Muscle of arm (tissue), 12 donors: ENCODE data around the gene CTNNBIP1. TPM values are rescaled to one million over a fixed set of nuclear protein-coding genes. Genes with fewer than 3 reads are reported as not detected.

ENCODE experiments used
- DNase-seq: peaks from one replicate; pipeline ENCODE4 v3.0.0-alpha.2; 2013
- polyA plus RNA-seq, 12 donors: library from polyadenylated mRNA; unstranded; fragments of 120-200 nt; gene quantifications; one replicate each; pipeline ENCODE4 v1.2.1, GENCODE V29; 2013; ENCODE audit not compliant: insufficient read length in 12 of 12

Gene CTNNBIP1
- polyA plus RNA-seq, 12 donors = 48.0 to 601 (median 60.2) TPM

DNA sequence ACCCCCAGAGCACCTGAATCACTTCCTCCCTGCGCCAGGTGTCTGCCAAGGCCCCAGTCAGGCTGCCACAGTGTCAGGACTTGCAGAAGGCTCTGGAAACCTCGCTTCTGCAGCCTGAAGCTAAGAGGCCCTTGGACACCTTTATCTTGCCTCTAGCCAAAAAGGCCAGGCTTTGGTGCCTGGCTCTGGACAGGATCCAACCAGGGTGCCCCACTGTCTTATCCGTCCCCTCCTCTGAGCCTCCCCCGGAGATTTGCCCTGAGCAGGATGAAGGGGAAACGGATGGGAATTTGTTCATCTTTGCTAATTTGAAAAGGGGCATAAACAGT lies 73.5 kb downstream of the CTNNBIP1 start:
- no peak for DNase-seq

DNA sequence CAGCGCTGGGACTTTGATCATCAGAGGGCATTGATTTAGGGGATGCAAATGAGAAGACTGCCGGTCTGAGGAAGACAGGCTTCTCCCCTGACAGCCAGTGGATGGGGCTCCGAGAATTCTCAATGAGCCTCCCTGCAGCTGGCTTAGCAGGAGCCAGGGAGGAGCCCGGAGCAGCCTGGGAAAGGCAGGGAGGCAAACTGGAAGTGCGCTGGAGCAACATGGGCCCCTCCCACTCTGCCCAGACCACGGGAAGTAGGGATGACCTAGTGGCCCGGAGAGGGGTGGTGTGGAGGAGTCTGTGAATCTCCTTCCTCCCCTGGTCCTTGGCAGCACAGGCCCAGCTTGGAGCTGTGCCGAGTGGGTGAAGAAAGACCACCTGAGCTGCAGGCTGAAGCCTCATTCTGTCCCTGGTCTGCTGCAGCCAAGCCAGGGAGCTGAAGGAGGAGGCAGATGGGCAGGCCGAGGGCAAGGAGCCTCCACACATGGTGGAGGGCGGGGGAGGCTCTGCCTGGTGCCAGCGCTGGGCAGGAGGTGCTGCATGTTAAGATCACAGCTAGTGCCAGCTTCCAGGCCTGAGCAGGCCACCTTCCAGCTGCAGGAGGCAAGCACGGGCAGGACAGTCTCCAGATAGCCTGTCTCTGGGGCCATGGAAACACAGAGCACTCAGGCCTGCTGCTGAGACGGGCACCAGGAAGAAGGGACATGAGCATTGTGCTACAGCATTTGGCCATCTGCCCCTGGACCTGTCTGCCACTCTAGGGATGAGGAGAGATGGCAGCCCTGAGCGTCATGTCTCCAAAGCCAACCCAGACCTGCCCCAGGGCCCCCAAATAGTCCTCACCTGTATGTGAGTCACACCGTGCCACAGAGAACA lies 74.1 kb downstream of the CTNNBIP1 start:
- DNase-seq = no peak

- DNase-seq = no peak
Measured at GRCh38 chr1:9835404-9835757, 74.7 kb downstream of the CTNNBIP1 start.

- no peak for DNase-seq
Measured at GRCh38 chr1:9833632-9834031, 76.4 kb downstream of the CTNNBIP1 start.

DNA sequence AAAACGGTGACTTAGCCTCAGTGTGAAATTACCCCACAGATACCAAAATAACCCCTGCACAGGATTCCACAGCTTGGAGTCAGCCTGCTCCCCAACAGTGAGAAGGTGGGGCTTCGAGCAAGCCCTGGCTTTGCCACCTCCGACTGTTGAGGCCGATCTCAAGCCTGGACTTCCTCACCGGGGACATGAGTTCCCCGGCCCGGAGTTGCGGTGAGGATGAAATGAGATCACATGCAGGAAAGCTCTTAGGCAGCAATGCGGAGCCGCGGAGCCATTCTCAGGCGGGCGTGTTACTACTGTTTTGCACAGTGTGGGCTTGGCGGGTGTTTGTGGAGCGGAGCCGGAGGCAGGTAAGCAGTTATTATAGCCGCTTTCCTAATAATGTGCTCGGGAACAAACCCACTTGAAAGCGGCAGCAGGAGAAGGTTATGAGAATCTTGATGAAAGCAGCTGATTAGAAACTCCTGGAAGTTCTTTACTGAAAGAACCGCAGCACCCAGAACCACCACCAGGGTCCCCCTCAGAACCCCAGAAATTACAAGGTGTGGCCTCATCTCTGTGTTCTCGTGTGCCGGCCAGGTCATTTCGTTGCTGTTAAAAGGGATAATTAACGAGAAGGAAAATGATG lies 82.4 kb downstream of the CTNNBIP1 start:
- DNase-seq = no peak

DNA sequence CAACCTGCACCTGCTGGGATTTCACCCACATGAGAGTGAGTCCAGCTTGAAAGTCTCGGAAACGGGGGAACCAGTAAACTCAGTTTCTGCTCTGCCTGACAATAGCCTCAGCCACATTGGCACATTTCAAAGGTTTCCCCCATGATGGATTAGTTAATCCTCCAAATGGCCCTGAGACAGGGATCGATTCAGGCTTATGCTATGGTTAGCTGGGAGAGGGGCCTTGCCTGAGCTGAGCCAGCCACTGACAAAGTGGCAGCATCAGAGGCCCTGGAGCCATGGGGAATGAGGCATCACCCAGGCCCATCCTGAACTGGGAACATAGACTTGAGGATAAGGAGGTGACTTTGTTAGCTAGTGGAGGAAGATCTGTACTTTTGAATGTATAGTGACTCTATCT lies 83.5 kb downstream of the CTNNBIP1 start:
- no peak for DNase-seq

GRCh38 chr1:9826087-9826486 lies 84.0 kb downstream of the CTNNBIP1 start:
- DNase-seq = no peak

DNA sequence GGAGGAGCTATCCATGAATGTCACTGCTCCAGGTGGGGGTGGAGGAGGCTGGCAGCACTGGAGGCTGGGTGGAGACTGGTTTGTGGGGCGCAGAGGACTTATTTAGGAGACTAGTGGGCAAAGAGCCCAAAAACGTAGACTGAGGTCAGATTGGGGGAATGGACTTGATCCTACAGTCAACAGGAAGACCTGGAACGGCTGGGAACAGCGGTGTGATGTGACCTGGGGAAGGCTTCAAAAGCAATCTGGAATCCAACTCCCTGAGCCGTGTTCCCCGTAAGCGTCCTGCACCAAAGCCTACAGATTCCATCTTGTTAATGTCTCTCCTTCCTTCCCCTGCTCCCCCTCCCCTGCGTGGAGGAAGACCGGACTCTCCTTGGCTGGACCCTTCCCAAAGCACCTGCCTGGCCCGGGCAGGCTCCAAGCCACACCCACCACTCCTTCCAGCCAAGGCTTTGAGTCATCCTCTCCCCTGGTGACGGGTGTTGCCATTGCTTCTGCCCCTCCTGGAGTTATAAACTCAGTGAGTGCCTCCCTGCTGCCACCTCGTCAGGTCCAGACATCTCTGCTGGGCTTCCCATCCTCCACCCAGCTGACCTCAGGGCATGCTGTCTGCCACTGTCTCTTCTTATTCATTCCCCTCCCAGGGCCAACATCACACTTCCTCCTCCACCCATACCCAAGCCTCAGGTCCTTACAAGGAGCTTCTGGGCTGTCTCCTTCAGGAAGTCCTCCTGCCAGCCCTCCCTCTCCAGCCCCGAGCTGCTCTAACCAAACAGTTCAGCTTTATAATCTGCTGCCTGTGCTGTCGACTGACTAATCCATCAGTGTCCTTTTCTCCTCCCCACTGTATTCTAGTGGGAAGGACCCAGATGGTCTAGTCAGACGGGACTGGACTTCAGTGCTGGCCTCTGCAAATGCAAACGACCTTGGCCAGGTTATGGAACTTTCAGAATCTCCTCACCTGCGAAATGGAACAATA lies 84.7 kb downstream of the CTNNBIP1 start:
- no peak for DNase-seq

DNA sequence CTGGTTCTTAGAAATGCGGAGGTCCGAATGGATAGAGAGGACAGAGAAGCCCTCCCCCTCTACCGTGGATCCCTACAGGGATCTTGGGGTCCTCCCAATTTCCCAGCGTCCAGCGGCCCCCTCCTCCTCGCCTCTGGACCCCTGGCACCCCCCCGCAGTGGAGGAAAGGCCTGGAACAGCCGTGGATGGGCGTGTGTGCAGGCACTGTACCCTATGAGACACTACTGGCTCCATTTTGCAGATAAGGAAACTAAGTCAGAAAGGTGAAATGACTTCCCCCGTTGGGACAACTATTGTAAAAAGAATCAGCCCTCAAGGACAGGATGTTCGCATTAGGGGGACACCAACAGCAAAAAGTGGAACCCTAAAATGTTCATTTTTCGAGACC lies 85.4 kb downstream of the CTNNBIP1 start:
- no peak for DNase-seq

DNA sequence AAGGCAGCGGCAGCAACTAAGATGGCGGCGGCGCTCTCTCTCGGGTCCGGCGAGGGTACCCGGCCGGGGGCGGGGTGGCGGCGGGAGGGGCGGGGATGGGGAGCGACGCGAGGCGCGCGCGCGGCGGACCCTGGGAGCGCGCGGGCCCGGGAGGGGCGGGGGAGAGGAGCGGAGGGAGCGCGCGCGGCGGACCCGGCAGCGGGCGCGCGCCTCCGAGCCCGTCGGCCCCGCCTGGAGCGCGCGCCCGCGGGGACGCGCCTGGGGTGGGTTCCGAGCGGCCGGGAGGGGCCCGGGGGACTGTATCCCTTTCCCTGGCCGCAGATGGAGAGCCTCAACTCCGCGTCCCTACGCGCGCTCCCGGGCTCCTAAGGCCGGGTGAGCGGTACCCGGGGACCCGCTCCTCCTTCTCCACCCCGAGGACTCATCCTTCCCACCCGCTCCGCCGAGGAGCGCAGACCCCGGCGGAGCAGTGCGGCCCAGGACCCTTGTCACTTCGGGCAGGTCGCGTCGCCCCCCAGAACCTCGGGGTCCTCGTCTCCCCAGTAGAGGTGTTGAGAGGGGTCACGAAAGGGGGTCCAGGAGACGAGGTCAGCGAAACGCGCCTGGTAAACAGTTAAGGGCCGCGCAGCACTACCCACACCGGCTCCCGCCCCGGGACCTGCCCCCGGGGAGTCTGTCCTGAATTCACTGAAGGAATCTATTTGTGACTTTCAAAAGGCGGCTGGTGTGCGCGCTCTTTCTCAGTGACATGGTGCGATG lies 85.9 kb downstream of the CTNNBIP1 start, which contains the start of gene CLSTN1:
CLSTN1 (minus strand) TSS at position 23 of the 759 bp plus-strand sequence. CDS start 232 bp downstream, outside the sequence.
- peak; percentile 85 for DNase-seq

- no peak for DNase-seq
Measured at GRCh38 chr1:9823693-9823942, 86.5 kb downstream of the CTNNBIP1 start.

DNA sequence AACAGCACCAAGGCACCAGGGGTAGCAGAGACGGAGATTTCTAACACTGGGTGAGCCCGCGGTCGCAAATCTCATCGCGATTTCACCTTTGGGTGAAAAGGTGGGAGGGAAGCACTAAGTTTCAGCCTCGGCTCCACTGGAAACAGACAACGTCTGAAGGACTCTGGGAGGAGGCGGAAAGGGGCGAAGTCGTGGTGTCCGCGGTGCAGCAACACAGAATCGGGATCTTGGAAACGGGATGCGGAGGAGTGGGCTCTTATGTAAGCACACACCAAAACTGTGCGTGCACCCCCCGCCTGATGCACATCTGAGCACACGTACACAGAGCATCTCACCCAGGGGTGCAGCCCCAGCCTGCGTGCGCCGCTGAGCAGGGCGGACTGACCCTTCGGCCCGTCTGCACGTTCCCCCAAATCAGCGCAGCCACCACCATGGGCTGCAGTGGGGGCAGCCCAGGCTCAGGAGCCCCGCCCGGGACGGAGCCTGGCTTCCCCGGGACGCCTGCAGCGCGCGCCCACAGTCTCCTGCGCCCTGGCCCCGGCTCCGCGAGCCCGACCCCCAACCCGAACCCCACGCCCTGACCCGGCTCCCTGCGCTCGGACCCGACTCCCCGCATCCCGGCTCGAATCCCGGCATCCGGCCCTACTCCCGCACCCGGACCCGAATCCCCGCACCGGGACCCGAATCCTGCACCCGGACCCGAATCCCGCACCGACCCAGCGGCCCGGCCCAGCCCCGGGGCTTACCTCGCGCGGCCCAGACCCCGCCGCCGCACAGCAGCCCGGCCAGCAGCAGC lies 87.0 kb downstream of the CTNNBIP1 start:
- DNase-seq = no peak

GRCh38 chr1:9822490-9822889 lies 87.6 kb downstream of the CTNNBIP1 start:
- DNase-seq = no peak

- no peak for DNase-seq
Measured at GRCh38 chr1:9821710-9822109, 88.4 kb downstream of the CTNNBIP1 start.

GRCh38 chr1:9820521-9820920 lies 89.5 kb downstream of the CTNNBIP1 start:
- DNase-seq = no peak

DNA sequence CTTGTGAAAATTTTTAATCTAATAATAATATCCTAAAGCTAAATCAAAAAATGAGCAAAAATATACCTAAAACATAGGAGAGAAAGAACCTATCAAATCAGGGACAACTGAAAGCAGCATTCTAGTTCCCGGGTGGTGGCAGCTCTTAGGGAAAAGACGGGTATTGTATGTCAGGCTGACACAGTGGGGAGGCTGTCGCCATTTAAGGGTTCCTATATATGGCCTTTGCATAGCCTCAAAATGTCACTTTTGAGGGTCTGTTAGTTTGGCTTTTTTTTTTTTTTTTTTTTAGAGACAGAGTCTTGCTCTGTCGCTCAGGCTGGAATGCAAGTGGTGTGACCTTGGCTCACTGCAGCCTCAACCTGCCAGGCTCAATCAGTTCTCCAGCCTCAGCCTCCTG lies 92.3 kb downstream of the CTNNBIP1 start:
- no peak for DNase-seq

DNA sequence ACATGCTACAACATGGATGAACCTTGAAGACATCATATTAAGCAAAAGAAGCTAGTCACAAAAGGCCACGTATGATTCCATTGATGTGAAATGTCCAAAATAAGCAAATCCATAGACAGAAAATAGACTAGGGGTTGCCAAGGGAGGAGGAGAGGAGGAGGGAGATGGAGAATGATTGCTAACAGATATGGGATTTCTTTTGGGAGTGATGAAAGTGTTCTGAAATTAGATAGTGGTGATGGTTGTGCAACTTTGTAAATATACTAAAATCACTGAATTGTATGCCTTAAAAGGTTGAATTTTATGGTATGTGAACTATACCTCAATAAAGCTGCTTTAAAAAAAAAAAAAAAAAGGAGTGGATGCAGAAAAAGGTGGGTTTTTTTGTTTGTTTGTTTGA lies 93.9 kb downstream of the CTNNBIP1 start:
- no peak for DNase-seq

GRCh38 chr1:9815150-9815549 lies 94.9 kb downstream of the CTNNBIP1 start:
- no peak for DNase-seq

DNA sequence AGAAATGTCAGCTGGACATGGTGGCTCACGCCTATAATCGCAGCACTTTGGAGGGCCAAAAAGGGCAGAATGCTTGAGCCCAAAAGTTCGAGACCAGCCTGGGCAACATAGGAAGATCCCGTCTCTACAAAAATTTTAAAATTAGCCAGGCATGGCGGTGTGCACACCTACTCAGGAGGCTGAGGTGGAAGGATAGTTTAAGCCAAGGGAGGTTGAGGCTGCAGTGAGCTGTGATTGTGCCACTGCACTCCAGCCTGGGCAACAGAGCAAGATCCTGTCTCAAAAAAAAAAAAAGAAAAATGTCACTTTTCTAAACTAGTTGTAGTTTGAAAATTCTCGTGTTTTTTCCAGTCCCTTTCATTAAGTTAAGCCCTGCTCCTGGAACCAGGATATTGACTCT lies 95.5 kb downstream of the CTNNBIP1 start:
- DNase-seq = no peak

- DNase-seq = no peak
Measured at GRCh38 chr1:9811239-9811966, 98.7 kb downstream of the CTNNBIP1 start.
